HCT116 (cell line): ENCODE results near the gene ZNF483. TPM values are rescaled to one million over a fixed set of nuclear protein-coding genes. Genes with fewer than 3 reads are reported as not detected.

ENCODE experiments used
- ATAC-seq: fragments of 200-7000 bp; cut with Tn5 transposase; 2 replicates; pipeline ENCODE4 v1.9.1; 2020; ENCODE audit warnings: mild to moderate bottlenecking, moderate library complexity
- BruUV-seq: library from RNA; stranded (reverse); fragments of 400-500 nt; replicated peaks from 2 replicates; lab custom pipeline; 2021; lab: Mats Ljungman, UMichigan
- CTCF ChIA-PET: fragments of 300-600 bp; sonication (Branson Sonifier 250); formaldehyde crosslinking; loops from one replicate; lab custom pipeline; 2021; ENCODE audit warnings: antibody characterized with exemption; lab: Charles Lee
- POLR2A ChIA-PET: fragments of 300-600, 350-600 bp; sonication (Branson Sonifier 250); formaldehyde crosslinking; loops from one replicate; lab custom pipeline; 2021; ENCODE audit warnings: antibody characterized with exemption; lab: Charles Lee
- RAD21 ChIA-PET, 2 experiments: fragments of 300-600 bp; sonication (Branson Sonifier 250); formaldehyde crosslinking; loops; one replicate each; lab custom pipeline; 2023; ENCODE audit warnings: low total read pairs in 2 of 2; ENCODE audit not compliant: uncharacterized antibody in 2 of 2, unreplicated experiment in 2 of 2, low non-redundant PET in 1 of 2; lab: Charles Lee
- DNase-seq: peaks from one replicate; pipeline ENCODE4 v3.0.0-alpha.2; 2010; ENCODE audit warnings: low read depth, low spot score
- H2AFZ ChIP-seq: fragments of 200-600 bp; shearing (Covaris generic), sonication (generic); 2 replicates; pipeline ENCODE4 v1.6.1; 2017; ENCODE audit warnings: low read depth, mixed run types, mixed read lengths, antibody characterized with exemption, low read length; ENCODE audit not compliant: poor library complexity, severe bottlenecking
- H3K27ac ChIP-seq: 2 replicates; pipeline ENCODE4 v1.5.1; 2012; ENCODE audit warnings: low read depth, low read length
- H3K27me3 ChIP-seq: fragments of 200-600 bp; sonication (generic); 2 replicates; pipeline ENCODE4 v1.6.1; 2016; ENCODE audit warnings: mixed run types, low read length, mixed read lengths; ENCODE audit not compliant: insufficient read depth
- H3K36me3 ChIP-seq, 2 experiments: fragments of 200-500 bp in 1 of 2; fragments of 200-600 bp in 1 of 2; sonication (Bioruptor generic) in 1 of 2; sonication (generic) in 1 of 2; 2 replicates each; pipeline versions ENCODE4 v1.5.1 to v1.6.1; 2014 to 2016; ENCODE audit warnings: low read length in 2 of 2, inconsistent platforms in 1 of 2, mixed read lengths in 1 of 2, mixed run types in 1 of 2; ENCODE audit not compliant: insufficient read depth in 2 of 2, control insufficient read depth in 1 of 2
- H3K4me1 ChIP-seq, 2 experiments: fragments of 200-600 bp in 1 of 2; sonication (generic) in 1 of 2; 2 replicates each; pipeline versions ENCODE4 v1.5.1 to v1.6.1; 2012 to 2017; ENCODE audit warnings: low read length in 2 of 2, inconsistent platforms in 1 of 2, mild to moderate bottlenecking in 1 of 2, mixed read lengths in 1 of 2, mixed run types in 1 of 2, moderate library complexity in 1 of 2; ENCODE audit not compliant: insufficient read depth in 2 of 2, control insufficient read depth in 1 of 2
- H3K4me2 ChIP-seq: fragments of 200-600 bp; sonication (generic); 2 replicates; pipeline ENCODE4 v1.6.1; 2017; ENCODE audit warnings: mixed run types, low read length, mixed read lengths
- H3K4me3 ChIP-seq, 2 experiments: fragments of 200-600 bp in 1 of 2; sonication (generic) in 1 of 2; replicated peaks in 1 of 2; 2 replicates each; pipeline ENCODE4 v1.5.1; 2011 to 2016; ENCODE audit warnings: low read length in 2 of 2, control low read depth in 1 of 2, low read depth in 1 of 2, mild to moderate bottlenecking in 1 of 2, mixed read lengths in 1 of 2, mixed run types in 1 of 2
- H3K79me2 ChIP-seq: fragments of 200-600 bp; sonication (generic); 2 replicates; pipeline ENCODE4 v1.6.1; 2017; ENCODE audit warnings: mild to moderate bottlenecking, mixed run types, low read length, moderate library complexity, mixed read lengths; ENCODE audit not compliant: insufficient read depth
- H3K9ac ChIP-seq: fragments of 200-600 bp; sonication (generic); 2 replicates; pipeline ENCODE4 v1.6.1; 2016; ENCODE audit warnings: low read length, mixed read lengths
- H3K9me2 ChIP-seq: fragments of 200-600 bp; sonication (generic), shearing (Covaris generic); 2 replicates; pipeline ENCODE4 v1.6.1; 2017; ENCODE audit warnings: mixed run types, mild to moderate bottlenecking, moderate library complexity; ENCODE audit not compliant: insufficient read depth
- H3K9me3 ChIP-seq, 2 experiments: fragments of 200-500 bp in 1 of 2; fragments of 200-600 bp in 1 of 2; sonication (Bioruptor generic) in 1 of 2; sonication (generic) in 1 of 2; 2 replicates each; pipeline ENCODE4 v1.6.1; 2014 to 2017; ENCODE audit warnings: low read length in 2 of 2, mixed read lengths in 2 of 2, inconsistent platforms in 1 of 2, low read depth in 1 of 2, mild to moderate bottlenecking in 1 of 2, mixed run types in 1 of 2, moderate library complexity in 1 of 2; ENCODE audit not compliant: control insufficient read depth in 1 of 2, insufficient read depth in 1 of 2
- H4K20me1 ChIP-seq: fragments of 200-600 bp; sonication (generic), shearing (Covaris generic); 2 replicates; pipeline ENCODE4 v1.6.1; 2017; ENCODE audit warnings: mixed run types, mild to moderate bottlenecking, moderate library complexity; ENCODE audit not compliant: insufficient read depth
- EGR1 ChIP-seq: IDR thresholded peaks from 2 replicates; pipeline ENCODE4 v1.6.1; 2012; ENCODE audit warnings: low read depth
- EZH2 ChIP-seq: fragments of 200-600 bp; sonication (generic); IDR thresholded peaks from 2 replicates; pipeline ENCODE4 v1.6.1; 2017; ENCODE audit warnings: antibody characterized with exemption, mixed run types
- EZH2phosphoT487 ChIP-seq: fragments of 200-600 bp; IDR thresholded peaks from 2 replicates; pipeline ENCODE4 v1.6.1; 2018; ENCODE audit warnings: antibody characterized with exemption, borderline replicate concordance
- JUND ChIP-seq: IDR thresholded peaks from 2 replicates; pipeline ENCODE4 v1.6.1; 2012
- POLR2A ChIP-seq: IDR thresholded peaks from 2 replicates; pipeline ENCODE4 v1.7.0; 2011; ENCODE audit warnings: borderline replicate concordance; ENCODE audit not compliant: insufficient read depth, insufficient read length; ENCODE audit errors: extremely low read depth
- POLR2AphosphoS5 ChIP-seq: IDR thresholded peaks from 2 replicates; pipeline ENCODE4 v1.6.1; 2011; ENCODE audit warnings: mild to moderate bottlenecking, low read depth, low read length, moderate library complexity
- SRF ChIP-seq: IDR thresholded peaks from 2 replicates; pipeline ENCODE4 v1.6.1; 2012; ENCODE audit warnings: low read depth
- TCF7L2 ChIP-seq: IDR thresholded peaks from 2 replicates; pipeline ENCODE4 v1.7.0; 2011; ENCODE audit warnings: borderline replicate concordance, inconsistent platforms; ENCODE audit not compliant: insufficient read depth, insufficient read length; ENCODE audit errors: extremely low read depth
- ZFX ChIP-seq: fragments of 450-650 bp; IDR thresholded peaks from 2 replicates; pipeline ENCODE4 v1.6.1; 2017
- ZNF274 ChIP-seq: fragments of 200-500 bp; sonication (Bioruptor generic); IDR thresholded peaks from 2 replicates; pipeline ENCODE4 v1.6.1; 2014; ENCODE audit warnings: mild to moderate bottlenecking, low read depth, low read length, inconsistent platforms
- intact Hi-C: fragments of 100-400 bp; cut with micrococcal nuclease; formaldehyde crosslinking; loops from 2 replicates; pipeline ENCODE4 v1.10.0; 2022
- total RNA-seq: library from RNA; stranded (reverse); gene quantifications from one replicate; pipeline ENCODE4 v1.2.1, GENCODE V29; 2021; ENCODE audit not compliant: unreplicated experiment
- TF ChIP-seq, protein P1 (sequence below), 3 experiments: fragments of 200-600 bp in 1 of 3; sonication (generic) in 1 of 3; IDR thresholded peaks in 2 of 3; conservative IDR thresholded peaks in 1 of 3; 2 replicates each; pipeline ENCODE4 v1.5.1; 2012 to 2017; ENCODE audit warnings: low read depth in 2 of 3, low read length in 2 of 3, antibody characterized with exemption in 1 of 3, borderline replicate concordance in 1 of 3, control low read depth in 1 of 3, mild to moderate bottlenecking in 1 of 3, mixed read lengths in 1 of 3, mixed run types in 1 of 3, moderate library complexity in 1 of 3; ENCODE audit not compliant: insufficient read depth in 1 of 3
- TF ChIP-seq, protein P2 (sequence below): IDR thresholded peaks from 2 replicates; pipeline ENCODE4 v1.6.1; 2012; ENCODE audit warnings: low read depth

The ZNF483 gene
- total RNA-seq, 1 experiment from 2014 or later = 5.0 TPM

DNA sequence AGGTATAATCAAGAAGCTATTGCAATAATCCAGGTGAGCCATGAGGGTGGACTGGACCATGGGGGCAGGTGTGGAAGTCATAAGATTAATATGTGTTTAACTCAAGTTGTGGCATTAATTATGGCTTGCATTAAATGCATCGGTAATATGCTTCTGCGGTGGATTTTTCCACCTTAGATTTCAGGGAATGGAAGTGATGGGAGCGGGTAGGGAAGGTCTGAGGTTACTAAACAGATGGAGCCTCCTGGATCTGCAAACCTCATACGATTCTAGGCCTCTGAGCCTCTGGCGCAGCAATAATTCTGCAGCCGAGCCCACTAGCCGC is 286 bp upstream of the ZNF483 start (continued):
- TF ChIP-seq, protein P1, sequence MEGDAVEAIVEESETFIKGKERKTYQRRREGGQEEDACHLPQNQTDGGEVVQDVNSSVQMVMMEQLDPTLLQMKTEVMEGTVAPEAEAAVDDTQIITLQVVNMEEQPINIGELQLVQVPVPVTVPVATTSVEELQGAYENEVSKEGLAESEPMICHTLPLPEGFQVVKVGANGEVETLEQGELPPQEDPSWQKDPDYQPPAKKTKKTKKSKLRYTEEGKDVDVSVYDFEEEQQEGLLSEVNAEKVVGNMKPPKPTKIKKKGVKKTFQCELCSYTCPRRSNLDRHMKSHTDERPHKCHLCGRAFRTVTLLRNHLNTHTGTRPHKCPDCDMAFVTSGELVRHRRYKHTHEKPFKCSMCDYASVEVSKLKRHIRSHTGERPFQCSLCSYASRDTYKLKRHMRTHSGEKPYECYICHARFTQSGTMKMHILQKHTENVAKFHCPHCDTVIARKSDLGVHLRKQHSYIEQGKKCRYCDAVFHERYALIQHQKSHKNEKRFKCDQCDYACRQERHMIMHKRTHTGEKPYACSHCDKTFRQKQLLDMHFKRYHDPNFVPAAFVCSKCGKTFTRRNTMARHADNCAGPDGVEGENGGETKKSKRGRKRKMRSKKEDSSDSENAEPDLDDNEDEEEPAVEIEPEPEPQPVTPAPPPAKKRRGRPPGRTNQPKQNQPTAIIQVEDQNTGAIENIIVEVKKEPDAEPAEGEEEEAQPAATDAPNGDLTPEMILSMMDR (IDR thresholded peaks at IDR 0.05 in 2 of 3, conservative IDR thresholded peaks at IDR 0.05 in 1 of 3; ENCODE audit: borderline replicate concordance in 1 of 3, insufficient read depth in 1 of 3, low read depth in 2 of 3, low read length in 2 of 3) = no peak

DNA sequence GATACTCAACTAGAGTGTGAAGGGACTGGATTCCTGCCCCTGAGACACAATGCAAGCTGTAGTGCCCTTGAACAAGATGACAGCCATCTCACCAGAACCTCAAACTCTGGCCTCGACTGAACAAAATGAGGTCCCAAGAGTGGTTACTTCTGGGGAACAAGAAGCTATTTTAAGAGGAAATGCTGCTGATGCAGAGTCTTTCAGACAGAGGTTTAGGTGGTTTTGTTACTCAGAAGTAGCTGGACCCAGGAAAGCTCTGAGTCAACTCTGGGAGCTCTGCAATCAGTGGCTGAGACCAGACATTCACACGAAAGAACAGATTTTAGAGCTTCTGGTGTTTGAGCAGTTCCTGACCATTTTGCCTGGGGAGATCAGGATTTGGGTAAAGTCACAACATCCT is 2.4 kb downstream of the ZNF483 start:
- H3K4me1 ChIP-seq = peaks cover 0 to 11% of the 10 kb centered on the region in 2 experiments; a peak in 2 of 4 replicates
- no peak overlapping the region for H3K9ac ChIP-seq
- H3K9me3 ChIP-seq = no peaks in the 10 kb centered on the region
- BruUV-seq = no TSS peak
- intact Hi-C loops = no loop called here
- no peak overlapping the region for H2AFZ ChIP-seq
- peaks cover 0 to 4% of the 10 kb centered on the region in 2 experiments; a peak in 1 of 4 replicates for H3K36me3 ChIP-seq
- no peaks in the 10 kb centered on the region for H4K20me1 ChIP-seq
- CTCF ChIA-PET = no interaction called here
- no peak overlapping the region for H3K4me3 ChIP-seq
- no peaks in the 10 kb centered on the region for H3K27me3 ChIP-seq
- ATAC-seq (no peak), DNase-seq (no peak)
- POLR2A ChIA-PET = no interaction called here
- H3K4me2 ChIP-seq = no peak overlapping the region
- H3K27ac ChIP-seq = no peak overlapping the region
- H3K9me2 ChIP-seq = no peaks in the 10 kb centered on the region
- no peak for TF ChIP-seq POLR2AphosphoS5
- no peak for TF ChIP-seq SRF
- TF ChIP-seq JUND = no peak
- no peak for TF ChIP-seq EGR1
- no peak for TF ChIP-seq TCF7L2
- TF ChIP-seq EZH2phosphoT487 = no peak
- TF ChIP-seq EZH2 = no peak
- TF ChIP-seq POLR2A = no peak
- TF ChIP-seq, protein P2, sequence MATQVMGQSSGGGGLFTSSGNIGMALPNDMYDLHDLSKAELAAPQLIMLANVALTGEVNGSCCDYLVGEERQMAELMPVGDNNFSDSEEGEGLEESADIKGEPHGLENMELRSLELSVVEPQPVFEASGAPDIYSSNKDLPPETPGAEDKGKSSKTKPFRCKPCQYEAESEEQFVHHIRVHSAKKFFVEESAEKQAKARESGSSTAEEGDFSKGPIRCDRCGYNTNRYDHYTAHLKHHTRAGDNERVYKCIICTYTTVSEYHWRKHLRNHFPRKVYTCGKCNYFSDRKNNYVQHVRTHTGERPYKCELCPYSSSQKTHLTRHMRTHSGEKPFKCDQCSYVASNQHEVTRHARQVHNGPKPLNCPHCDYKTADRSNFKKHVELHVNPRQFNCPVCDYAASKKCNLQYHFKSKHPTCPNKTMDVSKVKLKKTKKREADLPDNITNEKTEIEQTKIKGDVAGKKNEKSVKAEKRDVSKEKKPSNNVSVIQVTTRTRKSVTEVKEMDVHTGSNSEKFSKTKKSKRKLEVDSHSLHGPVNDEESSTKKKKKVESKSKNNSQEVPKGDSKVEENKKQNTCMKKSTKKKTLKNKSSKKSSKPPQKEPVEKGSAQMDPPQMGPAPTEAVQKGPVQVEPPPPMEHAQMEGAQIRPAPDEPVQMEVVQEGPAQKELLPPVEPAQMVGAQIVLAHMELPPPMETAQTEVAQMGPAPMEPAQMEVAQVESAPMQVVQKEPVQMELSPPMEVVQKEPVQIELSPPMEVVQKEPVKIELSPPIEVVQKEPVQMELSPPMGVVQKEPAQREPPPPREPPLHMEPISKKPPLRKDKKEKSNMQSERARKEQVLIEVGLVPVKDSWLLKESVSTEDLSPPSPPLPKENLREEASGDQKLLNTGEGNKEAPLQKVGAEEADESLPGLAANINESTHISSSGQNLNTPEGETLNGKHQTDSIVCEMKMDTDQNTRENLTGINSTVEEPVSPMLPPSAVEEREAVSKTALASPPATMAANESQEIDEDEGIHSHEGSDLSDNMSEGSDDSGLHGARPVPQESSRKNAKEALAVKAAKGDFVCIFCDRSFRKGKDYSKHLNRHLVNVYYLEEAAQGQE = no peak
- TF ChIP-seq ZFX = no peak
- no peak for TF ChIP-seq ZNF274
- RAD21 ChIA-PET = no interaction called here
- H3K79me2 ChIP-seq = peaks cover 7% of the 10 kb centered on the region; the same call in 1 of the 2 replicates
